ENCODE results near the gene SPANXC.
"Not testable (repeated sequence)": the region's sequence is repeated elsewhere in the genome, so short reads cannot be mapped to it uniquely, and the experiment has no call there.

Gene SPANXC, protein sequence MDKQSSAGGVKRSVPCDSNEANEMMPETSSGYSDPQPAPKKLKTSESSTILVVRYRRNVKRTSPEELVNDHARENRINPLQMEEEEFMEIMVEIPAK

DNA sequence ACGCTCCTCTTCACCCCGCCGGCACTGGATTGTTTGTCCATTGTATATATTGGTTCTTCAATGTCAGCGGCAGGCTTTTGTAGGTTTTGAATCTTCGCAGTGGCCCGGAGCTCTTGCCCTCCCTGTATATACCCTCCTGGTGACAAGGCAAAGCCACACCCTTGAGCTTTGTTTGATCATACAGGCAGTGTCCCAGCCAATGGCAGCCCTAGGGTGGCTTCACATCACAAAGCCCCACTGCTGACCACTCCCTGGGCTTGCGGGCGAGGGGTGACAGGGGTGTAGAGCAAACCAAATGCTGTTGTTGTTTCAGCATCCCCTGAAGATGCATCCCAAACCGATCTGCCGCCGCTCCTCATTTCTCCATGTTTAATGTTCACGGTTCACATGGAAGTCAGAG lies at the start of gene SPANXC:
Gene SPANXC, minus strand, starts transcription at position 101 of the 400 bp plus-strand sequence. Its CDS starts 60 bp downstream, at position 41.
- DNase-seq = not testable (repeated sequence)

DNA sequence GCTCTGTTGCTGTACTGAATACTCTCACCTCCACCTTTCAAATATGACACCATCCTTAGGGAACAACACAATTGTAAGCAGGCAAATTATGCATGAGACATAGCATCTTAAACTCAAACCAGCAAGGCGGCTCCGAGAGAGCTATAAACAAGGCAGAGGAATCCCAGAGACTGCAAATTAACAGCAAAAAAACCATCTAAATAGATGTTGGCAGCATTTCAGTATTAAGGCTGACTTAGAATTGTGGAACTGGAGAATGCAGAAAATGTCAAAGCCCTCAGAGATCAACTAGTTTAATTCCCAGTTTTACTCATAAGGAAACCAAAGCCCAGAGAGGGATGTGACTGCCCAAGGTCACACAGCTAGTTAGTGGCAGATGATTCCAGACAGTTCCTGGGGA lies 37.2 kb upstream of the SPANXC start:
- no peak for DNase-seq

DNA sequence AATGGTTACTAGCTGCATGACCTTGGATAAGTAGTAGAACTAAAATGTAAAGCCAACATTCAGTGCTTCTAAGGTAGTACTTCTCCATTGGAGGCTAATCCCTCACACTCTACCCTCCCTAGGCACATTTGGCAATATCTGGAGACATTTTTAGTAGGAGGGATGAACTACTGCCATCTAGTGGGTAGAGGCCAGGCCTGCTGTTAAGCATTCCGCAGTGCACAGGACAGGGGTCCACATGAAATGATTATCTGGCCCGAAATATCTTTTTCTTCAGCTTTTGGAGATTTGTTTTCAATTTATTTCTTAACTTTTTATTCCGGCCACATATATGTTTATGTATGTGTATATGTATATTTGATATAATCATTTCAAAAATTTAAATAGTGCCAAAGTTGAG lies 36.0 kb upstream of the SPANXC start:
- DNase-seq = no peak

DNA sequence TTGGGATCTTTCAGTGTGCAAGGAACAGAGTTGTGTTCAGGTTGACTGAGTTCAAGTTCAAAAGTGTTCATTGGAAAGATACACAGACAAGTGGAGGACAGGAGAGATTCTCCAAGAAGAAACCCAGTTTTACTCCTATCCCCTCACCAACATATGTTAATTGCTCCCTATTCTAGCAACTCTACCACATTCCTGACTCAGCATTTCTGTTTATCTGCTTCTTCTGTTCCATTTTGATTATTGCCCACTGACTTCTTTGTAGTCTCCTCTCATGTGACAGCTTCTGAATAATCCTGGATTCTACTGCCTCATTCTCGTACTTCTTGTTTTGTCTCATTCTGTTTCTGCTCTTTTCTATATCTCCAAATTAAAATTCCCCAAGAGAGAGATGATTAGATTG lies 15.8 kb upstream of the SPANXC start:
- no peak for DNase-seq

DNA sequence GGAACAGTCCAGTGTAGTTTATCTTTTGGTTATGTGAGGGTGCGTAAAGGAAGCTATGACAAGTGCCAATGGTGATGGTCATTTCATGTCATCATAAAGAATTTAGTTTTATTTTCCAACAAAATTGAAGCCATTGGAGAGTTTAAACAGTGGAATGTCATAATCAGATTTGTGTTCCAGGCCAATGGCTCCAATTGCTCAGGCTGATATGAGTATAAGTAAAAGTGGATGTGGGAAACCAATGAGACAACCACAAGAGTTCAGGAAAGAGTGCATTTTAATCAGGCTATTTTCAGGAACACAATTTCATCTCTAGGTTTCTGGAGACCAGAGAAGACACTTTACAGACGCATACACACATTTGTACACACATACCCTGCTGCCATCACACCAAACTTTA lies 20.7 kb downstream of the SPANXC start:
- DNase-seq = no peak

DNA sequence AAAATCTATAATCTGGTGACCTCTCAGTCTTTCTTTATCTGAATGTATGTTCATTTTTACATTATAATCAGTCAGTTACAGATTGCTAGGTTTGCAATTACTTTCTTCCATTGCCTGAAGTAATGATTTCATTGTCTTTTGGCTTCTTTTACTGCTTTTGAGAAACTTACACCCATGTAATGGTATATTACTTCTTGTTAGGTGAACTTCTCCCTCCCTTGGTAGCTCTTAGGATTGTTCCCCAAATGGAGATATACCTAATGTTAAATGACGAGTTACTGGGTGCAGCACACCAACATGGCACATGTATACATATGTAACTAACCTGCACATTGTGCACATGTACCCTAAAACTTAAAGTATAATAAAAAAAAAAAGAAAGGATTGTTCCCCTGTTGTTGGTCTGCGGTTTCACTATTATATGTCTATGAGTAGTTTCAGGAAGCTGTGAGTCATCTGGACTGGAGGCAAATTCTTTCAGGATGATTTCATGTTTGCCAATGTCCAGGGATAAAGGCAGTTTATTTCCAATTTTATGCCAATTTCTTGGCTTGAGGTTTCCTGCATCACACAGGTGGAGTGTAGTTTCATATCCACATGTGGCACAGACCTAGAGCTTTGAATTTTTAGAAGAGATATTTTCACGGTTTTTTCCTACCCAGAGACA lies 21.8 kb downstream of the SPANXC start:
- DNase-seq = no peak

DNA sequence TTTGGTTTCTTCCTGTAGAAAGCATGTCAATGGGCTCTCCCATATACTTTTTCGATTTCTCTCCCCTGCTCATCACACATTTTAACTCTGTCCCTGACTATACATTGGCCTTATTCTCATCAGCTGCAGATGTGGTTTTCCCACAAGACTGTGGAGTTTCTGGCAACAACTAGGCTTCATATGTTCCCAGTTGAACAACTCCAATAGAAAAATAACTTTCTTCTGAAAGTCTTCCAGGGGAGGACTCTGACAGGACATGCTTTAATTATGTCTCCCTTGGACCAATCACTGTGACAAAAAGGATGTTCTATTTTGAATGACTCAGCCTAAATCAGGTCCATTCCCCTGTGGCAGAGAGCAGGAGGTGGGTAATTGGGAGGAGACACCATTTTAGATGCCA lies 28.1 kb downstream of the SPANXC start:
- DNase-seq = no peak

DNA sequence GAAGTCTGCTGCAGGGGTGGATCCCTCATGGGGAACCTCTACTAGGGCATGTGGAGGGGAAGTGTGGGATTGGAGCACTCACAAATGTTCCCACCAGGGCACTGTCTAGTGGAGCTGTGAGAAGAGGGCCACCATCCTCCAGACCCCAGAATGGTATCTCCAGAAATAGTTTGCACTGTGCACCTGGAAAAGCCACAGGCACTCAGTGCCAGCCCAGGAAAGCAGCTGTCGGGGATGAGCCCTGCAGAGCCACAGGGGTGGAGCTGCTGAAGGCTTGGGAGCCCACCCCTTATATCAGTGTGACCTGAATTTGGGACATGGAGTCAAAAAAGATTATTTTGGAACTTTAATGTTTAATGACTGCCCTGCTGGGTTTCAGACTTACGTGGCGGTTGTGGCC lies 40.4 kb downstream of the SPANXC start:
- DNase-seq = no peak

Data from NCI-H2081 treated with DMSO at 0.1 percent for 48 hours (cell line).